OCI-LY1 (cell line): ENCODE measurements around the gene ARHGAP22.

Source experiments
- CTCF ChIP-seq: fragments of 200-600 bp; sonication (generic), shearing (Covaris generic); IDR thresholded peaks from 2 replicates; pipeline ENCODE4 v1.5.1; 2017; ENCODE audit warnings: mild to moderate bottlenecking, antibody characterized with exemption, low read length, moderate library complexity, mixed read lengths
- EZH2 ChIP-seq: fragments of 200-600 bp; sonication (generic), shearing (Covaris generic); IDR thresholded peaks from 2 replicates; pipeline ENCODE4 v1.8.0; 2017; ENCODE audit warnings: borderline replicate concordance, mixed run types, mild to moderate bottlenecking, antibody characterized with exemption, low read length, moderate library complexity, mixed read lengths

DNA sequence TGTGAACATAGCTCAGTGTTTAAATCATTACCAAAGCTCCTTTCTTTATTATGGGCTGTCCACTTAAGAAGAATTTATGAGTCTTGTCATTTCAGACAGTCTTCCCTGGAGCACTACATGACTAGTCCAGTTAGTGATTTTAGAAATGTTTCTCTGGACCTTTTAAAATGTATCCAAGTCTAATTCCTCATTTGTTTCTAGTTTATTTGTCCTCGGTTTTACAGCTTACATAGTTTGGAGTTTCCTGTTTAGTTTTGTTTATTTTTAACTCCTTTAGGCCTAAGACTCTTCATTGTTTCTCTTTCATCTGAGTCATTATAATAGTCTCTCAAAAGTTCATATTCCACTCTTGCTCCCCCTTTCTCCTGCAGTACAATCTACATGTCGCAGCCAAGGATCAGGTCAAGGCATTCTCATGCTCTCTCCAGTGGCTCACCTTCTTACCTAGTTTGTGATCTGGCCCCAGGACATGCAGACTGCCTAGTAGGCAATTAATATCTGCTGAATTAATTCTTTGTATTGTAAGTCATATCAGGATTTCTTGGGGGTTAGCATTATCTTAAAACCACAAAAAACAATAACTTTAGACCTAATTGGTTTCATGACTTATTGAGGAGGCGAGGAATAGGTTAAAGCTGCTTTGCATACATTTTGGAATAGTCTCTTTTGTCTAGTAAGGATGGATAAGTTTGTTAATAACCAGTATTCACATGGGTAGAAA lies 204.6 kb downstream of the ARHGAP22 start:
- no peak for TF ChIP-seq CTCF
- no peak for TF ChIP-seq EZH2
